ENCODE results near the gene PRKCZ.

- TF ChIP-seq EZH2 (IDR thresholded peaks at IDR 0.05; ENCODE audit: borderline replicate concordance, low read depth, low read length, poor library complexity, severe bottlenecking): no peak
- TF ChIP-seq CTCF (conservative IDR thresholded peaks at IDR 0.05; ENCODE audit: low read depth, low read length): no peak
Observed at GRCh38 chr1:2156866-2157265, 106.7 kb downstream of the PRKCZ start.
